GM19395 (cell line): ENCODE measurements around the gene MRGPRD.

ENCODE experiments used
- ATAC-seq: cut with Tn5 transposase; IDR thresholded peaks from one replicate; pipeline ENCODE4 v1.9.1; 2021; ENCODE audit warnings: mild to moderate bottlenecking, moderate library complexity; ENCODE audit not compliant: unreplicated experiment

The MRGPRD gene

GRCh38 chr11:68950270-68950669, 30.5 kb downstream of the MRGPRD start:
- ATAC-seq, result no peak

- ATAC-seq, result no peak
Measured at GRCh38 chr11:68948935-68949334, 31.9 kb downstream of the MRGPRD start.

GRCh38 chr11:68948496-68948895, 32.3 kb downstream of the MRGPRD start:
- no peak for ATAC-seq

- ATAC-seq, result no peak
Measured at GRCh38 chr11:68947151-68947550, 33.6 kb downstream of the MRGPRD start.

GRCh38 chr11:68946416-68947090, 34.2 kb downstream of the MRGPRD start:
- no peak for ATAC-seq

- ATAC-seq, result no peak
Measured at GRCh38 chr11:68942751-68943271, 38.0 kb downstream of the MRGPRD start.

- no peak for ATAC-seq
Measured at GRCh38 chr11:68942095-68942620, 38.6 kb downstream of the MRGPRD start.

GRCh38 chr11:68941324-68942094, 39.3 kb downstream of the MRGPRD start:
- no peak for ATAC-seq

GRCh38 chr11:68940651-68941323, 40.0 kb downstream of the MRGPRD start:
- no peak for ATAC-seq

GRCh38 chr11:68939583-68940555, 40.9 kb downstream of the MRGPRD start:
- no peak for ATAC-seq

GRCh38 chr11:68938816-68939582, 41.8 kb downstream of the MRGPRD start:
- ATAC-seq, result no peak

- no peak for ATAC-seq
Measured at GRCh38 chr11:68938088-68938487, 42.7 kb downstream of the MRGPRD start.

GRCh38 chr11:68936676-68937620, 43.8 kb downstream of the MRGPRD start:
- ATAC-seq, result no peak

GRCh38 chr11:68936358-68936636, 44.5 kb downstream of the MRGPRD start:
- no peak for ATAC-seq

GRCh38 chr11:68935516-68936357, 45.0 kb downstream of the MRGPRD start:
- no peak for ATAC-seq

- ATAC-seq, result no peak
Measured at GRCh38 chr11:68935066-68935465, 45.7 kb downstream of the MRGPRD start.

GRCh38 chr11:68934666-68935065, 46.1 kb downstream of the MRGPRD start:
- ATAC-seq, result no peak

- no peak for ATAC-seq
Measured at GRCh38 chr11:68934321-68934645, 46.5 kb downstream of the MRGPRD start.
